Right forelimb (tissue), 1 donor: ENCODE results near the gene RASGEF1C.
"Not testable (repeated sequence)": the region's sequence is repeated elsewhere in the genome, so short reads cannot be mapped to it uniquely, and the experiment has no call there.

ENCODE experiments used
- DNase-seq: peaks from one replicate; pipeline ENCODE4 v3.0.0-alpha.2; 2018

Gene RASGEF1C

GRCh38 chr5:180210961-180211760, 2.1 kb upstream of the RASGEF1C start:
- no peak for DNase-seq

DNA sequence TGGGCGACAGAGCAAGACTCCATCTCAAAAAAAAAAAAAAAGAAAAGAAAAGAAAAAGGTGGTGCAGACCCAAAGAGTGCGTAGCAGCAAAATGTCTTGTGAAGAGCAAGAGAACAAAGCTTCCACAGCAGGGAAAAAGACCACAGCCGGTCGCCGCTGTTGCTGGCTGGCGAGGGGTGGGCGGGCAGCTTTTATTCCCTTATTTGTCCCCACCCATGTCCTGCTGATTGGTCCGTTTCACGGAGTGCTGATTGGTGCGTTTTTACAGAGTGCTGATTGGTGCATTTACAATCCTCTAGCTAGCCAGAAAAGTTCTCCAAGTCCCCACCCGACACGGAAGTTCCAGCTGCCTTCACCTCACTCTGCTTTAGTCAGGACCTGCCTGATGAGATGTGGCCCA, 1.1 kb upstream of the RASGEF1C start:
- not testable (repeated sequence) for DNase-seq

- no peak for DNase-seq
Observed at GRCh38 chr5:180208435-180209081, 453 bp downstream of the RASGEF1C start.

GRCh38 chr5:180208038-180208434, 975 bp downstream of the RASGEF1C start:
- no peak for DNase-seq

- DNase-seq: no peak
Observed at GRCh38 chr5:180207593-180207992, 1.4 kb downstream of the RASGEF1C start.

DNA sequence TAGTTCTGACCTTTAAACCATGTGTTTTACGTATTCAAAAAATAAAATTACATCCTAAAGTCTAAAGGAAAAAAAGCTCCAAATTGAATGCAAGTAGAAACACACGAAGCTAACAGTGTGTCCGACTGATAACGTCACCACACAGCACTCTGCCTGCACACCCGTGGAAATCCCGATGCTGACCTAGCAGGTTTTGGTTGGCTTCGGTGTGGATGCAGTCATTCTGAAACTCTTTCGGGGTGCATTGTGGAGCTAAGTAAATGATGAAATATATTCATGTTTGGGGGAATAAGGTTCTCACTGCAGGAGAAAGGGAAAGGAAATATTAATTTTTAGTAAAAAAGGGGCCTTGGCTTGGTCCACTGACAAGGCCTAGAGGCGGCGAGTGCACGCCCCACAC, 2.0 kb downstream of the RASGEF1C start:
- no peak for DNase-seq

DNA sequence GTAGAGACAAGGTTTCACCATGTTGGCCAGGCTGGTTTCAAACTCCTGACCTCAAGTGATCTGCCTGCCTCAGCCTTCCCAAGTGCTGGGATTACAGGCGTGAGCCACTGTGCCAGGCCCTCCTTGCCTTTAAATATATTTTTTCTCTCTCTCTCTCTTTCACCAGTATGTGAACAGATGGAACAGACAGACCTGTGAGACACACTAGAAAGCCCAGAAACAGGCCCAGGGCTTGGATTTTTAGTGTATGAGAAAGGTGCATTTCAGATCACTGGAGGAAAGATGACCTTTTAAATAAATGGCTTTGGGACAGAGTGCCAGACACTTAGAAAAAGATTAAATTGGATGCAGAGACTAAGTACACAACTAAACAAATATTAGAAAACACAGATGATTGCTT, 3.1 kb downstream of the RASGEF1C start:
- no peak for DNase-seq

DNA sequence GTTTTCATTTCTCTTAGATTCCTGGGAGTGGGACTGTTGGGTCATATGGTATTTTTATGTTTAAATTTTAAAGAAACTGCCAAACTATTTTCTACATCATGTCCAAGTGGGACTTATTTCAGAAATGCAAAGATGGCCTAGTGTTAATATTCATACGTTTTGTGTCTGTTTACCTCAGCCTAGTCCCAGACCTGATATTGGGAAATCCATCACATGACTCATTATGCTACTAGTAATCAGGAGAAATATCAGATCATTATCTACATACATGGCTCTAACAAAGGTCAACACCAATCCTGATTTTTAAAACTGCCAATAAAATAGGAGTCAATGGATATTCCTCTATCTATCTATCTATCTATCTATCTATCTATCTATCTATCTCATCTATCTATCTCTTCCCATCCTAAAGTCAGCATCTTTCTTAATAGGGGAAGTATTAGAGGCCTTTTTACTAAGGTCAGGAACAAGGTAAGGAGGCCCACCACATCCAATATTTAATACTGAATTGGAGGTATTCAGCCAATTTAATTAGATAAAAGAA, 4.7 kb downstream of the RASGEF1C start:
- DNase-seq: no peak

GRCh38 chr5:180202939-180203573, 6.0 kb downstream of the RASGEF1C start:
- DNase-seq: no peak

- DNase-seq: no peak
Observed at GRCh38 chr5:180201051-180201987, 7.7 kb downstream of the RASGEF1C start.

- DNase-seq: no peak
Observed at GRCh38 chr5:180199390-180199789, 9.6 kb downstream of the RASGEF1C start.

DNA sequence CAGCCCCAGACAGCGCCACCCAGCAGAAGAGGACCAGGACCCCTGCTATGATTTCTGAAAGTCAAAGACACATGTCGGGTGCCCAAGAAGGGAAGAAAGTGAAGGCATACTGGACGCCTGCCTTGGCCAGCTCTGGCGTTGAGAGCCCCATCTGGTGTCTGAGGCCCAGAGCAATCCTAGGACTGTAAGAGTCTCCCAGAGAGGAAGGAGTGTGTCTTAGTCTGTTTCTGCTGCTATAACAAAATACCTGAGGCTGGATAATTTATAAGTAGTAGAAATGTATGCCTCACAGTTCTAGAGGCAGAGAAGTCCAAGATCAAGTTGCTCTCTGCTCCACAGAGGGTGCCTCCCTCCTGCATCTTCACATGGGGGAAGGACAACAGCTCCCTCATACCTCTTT, 10.8 kb downstream of the RASGEF1C start:
- DNase-seq: no peak

DNA sequence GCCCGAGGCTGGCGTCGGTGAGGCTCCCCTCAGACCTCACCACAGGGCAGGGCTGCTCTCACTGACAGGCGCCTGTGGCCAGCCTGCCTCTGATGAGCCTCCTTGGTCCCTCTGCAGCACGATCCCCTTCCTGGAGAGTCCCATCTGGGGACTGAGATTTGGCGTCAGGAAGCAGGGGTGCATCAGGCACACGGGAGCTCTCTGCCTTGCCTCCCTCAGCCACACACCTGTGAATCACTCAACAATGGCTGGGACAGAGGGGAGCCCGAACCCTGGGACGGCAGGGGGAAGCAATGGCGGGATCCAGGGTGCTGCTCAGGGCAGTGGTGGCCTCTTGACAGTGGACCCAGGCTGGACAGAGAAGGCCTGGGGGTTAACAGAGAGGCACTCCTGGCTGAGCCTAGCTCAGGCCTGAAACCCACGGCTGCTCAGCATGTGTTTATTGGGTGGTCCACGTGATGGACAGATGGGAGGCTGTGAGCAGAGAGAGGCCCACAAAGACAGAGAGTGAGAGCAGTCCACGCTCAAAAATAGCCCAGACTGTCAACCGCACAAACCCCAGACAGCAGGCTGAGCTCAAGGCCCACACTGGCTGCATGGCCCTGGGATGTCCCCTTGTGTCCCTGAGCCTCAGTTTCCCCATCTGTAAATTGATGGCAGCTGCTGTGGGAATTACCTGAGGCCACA, 11.9 kb downstream of the RASGEF1C start:
- DNase-seq: no peak

DNA sequence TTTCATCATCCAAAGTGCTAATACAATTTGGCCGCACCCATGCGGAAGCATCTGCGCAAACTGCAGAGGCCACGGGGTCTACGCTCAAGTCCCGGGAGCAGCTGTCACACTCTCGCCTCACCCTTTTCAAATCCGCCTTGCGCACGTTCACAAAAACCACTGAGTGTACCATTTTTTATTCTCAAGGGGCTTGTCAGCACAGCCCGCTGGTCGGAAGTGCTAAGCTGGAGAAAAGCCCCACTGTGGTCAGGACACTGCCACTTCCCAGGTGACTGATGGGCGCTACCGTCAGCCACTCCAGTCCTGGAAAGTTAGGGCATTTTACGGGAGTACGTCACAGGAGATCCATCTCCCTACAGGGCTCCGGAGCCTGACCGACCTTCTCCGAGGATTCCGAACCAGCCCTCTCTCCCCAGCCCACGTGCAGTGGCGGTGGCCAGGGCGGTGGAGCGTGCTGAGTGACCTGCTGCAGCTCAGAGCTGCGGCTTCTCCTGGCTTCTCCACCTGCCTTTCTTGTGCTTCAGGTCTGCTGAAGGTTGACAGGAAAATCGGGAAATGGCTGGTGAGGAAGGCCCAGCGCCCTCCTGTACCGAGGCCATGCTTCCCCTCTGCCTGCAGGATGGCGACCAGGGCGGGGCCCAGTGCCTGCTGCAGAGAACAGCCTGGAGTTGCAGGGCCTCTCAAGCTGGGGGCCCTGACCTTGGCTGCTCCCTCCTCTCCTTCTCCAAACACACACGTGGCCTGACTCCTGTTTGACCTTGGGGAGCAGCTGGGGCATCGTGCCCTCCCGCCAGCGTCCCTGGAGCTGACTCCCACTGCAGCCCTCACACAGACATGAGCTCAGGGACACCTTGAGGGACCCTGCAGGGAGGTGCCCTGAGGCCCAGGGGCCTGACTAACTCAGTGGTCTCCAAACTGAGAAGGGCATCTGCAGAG, 14.3 kb downstream of the RASGEF1C start:
- DNase-seq: no peak

DNA sequence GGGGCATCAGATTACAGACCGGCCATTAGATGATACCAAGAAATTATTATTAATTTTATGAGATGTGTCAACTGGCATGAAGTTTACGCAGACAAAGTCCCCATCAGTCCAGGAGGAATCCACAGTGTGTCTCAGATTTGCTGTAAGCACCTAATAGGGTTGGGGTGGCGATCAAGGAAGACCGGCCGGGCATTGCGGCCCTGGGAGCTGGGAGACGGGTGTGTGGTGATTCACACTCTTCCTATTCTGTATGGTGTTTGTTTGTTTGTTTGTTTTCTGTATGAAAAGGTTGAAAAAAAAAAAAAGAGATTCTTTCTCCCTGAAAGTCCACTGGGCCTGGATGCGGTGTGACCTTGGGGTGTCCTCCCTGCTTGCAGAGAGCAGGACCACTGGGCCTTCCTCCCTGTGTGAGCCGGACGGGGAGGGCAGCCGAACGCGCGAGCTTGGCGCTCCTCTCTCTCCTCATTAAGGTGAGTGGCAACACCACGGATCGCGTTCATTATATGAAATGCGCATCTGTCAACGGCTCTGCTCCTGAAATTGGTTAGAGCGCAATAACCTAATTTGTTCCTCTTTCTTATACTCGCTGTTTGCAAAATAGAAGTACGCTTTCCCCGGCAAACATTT, 15.1 kb downstream of the RASGEF1C start:
- DNase-seq: no peak

- DNase-seq: no peak
Observed at GRCh38 chr5:180191716-180192115, 17.3 kb downstream of the RASGEF1C start.

DNA sequence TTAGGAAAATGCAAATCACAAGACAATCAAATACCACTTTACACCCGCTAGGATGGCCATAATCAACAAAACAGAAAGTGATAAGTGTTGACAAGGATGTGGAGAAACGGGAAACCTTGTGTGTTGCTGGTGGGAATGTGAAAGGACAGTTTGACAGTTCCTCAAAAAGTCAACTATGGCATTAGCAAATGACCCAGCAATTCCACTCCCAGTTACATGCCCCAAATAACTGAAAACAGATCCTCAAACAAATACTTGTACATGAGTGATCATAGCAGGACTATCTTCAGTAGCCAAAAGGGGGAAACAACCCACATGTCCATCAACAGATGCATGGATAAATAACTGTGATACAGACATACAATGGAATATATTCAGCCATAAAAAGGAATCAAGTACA, 21.2 kb downstream of the RASGEF1C start:
- no peak for DNase-seq

DNA sequence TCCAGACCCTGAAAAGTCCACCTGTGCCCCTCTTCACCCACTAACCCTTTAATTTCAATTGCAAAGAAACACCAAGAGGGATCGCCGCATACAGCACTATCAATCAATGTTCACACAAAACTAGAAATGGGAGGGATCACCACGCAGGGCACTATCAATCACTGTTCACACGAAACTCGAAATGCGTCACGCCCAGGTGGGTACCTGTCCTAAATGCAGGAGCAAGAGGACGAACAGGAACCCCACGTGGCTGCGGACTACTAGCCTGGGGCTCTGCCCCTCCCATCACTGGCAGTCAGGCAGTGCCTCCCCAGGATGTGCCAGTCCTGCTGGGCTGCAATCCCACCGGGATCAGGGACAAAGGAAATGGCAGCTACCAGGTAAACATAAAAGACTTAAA, 28.2 kb downstream of the RASGEF1C start:
- DNase-seq: no peak

- no peak for DNase-seq
Observed at GRCh38 chr5:180180421-180180820, 28.6 kb downstream of the RASGEF1C start.
